ENCODE data around the gene ECSCR.
"Not testable (repeated sequence)": the region's sequence is repeated elsewhere in the genome, so short reads cannot be mapped to it uniquely, and the experiment has no call there.

ECSCR gene

DNA sequence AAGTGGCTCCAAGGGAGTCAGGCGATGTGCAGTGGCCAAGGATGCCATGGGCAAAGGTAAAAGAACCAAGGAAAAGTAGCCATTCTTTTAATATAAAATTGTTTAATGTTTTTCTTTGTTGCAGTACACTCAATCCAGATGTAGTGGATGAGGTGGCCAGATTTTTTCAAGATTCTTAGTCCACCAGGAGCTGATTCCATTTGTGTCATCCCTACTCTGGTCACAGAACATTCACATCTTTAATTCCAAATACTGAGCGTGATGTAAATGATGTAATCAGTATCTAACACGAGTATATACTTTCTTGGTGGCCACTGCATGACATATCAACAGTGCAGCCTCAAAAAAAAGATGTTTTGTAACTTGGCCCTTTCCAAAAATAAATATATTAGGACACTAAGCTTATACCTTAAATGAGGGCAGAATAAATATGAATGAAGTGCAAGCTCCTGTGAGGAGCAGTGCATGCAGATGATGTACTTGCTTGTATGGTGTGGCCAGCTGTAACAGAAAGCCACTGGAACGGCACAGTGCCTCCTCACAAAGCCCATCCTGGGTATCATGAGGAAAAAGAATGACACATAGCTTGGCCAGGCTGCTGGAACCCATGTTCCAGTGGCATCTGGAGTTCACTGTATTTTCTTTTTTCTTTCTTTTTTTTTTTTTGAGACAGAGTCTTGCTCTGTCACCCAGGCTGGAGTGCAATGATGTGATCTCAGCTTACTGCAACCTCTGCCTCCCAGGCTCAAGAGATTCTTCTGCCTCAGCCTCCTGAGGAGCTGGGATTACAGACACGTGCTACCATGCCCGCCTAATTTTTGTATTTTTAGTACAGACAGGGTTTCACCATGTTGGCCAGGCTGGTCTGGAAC lies 52.2 kb downstream of the ECSCR start:
- no peak for DNase-seq

DNA sequence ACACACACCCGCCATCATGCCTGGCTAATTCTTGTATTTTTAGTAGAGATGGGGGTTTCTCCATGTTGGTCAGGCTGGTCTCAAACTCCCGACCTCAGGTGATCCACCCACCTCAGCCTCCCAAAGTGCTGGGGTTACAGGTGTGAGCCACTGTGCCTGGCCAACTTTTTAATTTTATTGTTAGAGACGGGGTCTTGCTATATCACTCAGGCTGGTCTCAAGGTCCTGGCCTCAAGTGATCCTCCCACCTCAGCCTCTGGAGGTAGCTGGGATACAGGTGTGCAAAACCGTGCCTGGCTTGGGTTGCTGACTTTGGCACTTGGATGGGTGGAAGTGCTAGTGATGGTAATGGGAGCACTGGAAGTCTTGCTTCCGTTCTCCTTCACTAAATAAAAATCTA lies 53.4 kb downstream of the ECSCR start:
- DNase-seq = not testable (repeated sequence)

DNA sequence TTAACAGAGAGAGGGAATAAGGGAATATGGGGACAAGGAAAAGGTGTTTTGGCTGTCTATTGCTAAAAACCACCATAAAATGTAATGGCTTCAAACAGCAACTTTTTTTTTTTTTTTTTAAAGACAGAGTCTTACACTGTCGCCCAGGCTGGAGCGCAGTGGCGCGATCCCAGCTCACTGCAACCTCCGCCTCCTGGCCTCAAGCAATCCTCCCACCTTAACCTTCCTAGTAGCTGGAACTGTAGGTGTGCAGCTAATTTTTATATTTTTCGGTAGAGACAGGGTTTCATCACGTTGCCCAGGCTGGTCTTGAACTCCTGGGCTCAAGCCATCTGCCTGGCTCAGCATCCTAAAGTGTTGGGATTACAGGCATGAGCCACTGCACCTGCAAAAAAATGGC lies 54.4 kb downstream of the ECSCR start:
- DNase-seq = no peak

DNA sequence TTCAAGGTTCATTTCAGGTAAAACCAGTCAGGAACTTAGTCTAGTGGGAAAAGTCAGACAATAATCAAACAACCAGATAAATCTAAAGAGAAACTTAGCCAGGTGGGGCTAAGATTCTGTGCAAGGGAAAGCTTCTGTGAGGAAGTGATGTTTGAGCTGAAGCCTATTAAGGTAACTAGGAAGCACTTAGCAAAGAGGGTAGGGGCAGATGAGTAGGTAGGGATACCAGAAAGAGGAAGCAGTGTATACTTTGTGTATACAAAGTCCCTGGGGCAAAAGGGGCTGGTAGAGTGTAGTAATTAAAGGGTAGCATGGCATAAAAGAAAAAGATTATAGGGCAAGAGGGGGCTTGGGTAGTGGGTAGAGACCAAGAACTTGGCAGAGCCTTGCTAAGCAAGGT lies 55.0 kb downstream of the ECSCR start:
- DNase-seq = no peak

DNA sequence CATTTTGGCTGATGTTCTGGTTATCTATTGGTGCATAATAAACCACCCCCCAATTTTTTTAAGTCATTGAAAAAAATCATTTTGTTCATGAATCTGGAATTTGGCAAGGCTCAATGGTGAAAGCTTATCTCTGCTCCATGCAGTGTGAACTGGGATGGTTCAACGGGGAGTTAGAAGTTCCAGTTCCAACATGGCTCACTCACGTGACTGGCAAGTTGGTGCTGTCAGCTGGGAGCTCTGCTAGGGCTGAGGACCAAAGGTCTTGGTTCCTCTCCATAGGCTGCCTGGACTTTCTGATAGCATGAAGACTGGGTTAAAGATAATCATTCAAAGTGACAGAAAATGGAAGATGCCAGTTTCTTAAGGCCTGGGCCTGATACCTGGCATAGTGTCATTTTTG lies 55.6 kb downstream of the ECSCR start:
- no peak for DNase-seq

DNA sequence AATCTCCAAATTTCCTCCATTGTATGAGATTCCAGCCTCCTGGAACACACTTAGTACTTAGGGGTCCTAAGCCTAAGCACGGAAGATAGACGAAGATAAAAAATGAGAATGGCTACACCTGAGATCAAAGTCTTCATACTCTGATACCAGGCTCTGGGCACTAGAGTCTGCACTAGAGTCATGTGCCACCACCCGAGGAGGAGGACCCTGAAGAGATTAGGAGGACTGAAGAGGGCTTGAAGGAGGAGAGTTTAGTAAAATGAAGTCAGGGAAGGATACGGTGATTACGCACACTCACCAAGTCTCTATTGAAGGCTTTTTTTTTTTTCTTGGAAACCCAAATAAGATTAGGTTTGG lies 58.1 kb downstream of the ECSCR start:
- no peak for DNase-seq

DNA sequence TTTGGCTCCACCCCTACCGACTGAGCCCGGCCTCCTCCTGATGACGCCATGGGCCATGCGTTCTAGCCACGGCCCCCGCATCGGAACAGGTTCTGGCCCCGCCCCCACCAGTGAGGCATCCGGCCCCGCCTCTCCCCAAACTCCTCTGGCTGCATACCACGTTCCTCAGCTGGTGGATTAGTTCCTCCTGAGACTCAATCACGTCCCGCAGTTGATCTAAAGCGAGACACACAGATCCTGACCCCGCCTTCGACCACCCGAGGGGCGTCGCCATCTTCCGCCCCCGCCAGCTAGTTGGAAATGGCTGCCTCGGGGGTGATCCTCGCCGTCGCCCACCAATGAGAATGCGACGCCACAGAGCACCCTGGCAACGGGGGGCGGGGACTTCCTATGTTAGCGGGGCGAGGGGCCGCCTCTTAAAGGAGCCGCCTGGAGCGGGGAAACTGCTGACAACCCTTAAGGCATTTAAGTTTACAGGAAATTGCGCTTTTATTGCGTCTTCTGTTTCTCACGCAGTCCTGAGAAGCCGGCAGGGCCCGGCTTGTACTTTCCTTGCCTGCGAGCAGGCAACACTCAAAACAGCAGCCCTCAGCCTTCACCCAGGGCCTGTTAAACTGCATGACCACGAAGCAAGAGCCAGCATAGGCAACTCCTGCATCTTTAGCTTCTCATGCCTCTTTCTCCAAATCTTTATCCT lies 58.6 kb downstream of the ECSCR start, which contains the start of gene SPATA24:
SPATA24 (minus strand) TSS at position 303 of the 697 bp plus-strand sequence; CDS start at position 274, 29 bp downstream.
- peak; percentile 87 for DNase-seq

DNA sequence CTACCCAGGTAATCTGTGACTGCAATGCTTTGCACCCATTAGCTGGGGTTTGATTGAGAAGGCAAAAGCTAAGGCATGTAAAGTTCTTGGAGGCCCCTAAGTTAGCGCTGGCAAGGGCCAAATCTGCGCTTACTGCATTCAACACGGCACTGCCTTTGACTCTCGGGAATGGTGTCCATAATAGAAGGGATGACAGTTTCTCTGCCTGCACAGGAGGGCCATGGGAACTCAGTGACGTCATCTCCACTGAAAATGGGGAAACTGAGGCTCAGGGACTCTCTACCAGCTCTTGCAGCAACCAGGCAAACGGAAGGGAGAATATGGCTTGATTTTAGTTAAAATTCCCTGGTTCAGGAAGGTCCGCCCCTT lies 59.1 kb downstream of the ECSCR start:
- DNase-seq = no peak

DNA sequence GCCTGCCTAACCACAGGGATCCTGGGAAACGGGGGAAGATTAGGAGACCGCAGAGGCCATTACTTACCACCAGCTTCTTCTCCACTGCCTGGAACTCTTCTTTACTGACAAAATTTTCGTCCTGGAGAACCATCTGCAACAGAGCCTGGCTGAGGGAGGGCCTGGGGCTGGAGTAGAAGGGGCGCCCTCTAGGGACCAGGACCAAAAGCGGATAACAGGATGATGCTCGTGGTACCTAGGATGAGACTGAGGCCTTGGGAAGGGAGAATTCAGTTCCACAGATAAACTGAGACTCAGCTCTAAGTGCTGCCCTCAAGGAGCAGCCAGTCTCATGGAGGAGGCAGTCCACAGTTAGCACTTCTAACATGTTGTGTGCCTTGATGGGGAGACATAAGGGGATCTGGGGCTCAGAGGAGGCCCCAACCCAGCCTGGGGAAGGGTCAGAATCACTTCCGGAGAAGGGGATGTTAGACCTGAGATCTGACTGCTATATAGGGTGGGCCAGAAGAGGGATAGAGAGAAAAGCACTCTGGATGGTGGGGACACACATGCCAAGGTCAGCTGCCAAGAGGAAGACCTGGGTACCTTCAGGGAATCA lies 59.9 kb downstream of the ECSCR start:
- no peak for DNase-seq

DNA sequence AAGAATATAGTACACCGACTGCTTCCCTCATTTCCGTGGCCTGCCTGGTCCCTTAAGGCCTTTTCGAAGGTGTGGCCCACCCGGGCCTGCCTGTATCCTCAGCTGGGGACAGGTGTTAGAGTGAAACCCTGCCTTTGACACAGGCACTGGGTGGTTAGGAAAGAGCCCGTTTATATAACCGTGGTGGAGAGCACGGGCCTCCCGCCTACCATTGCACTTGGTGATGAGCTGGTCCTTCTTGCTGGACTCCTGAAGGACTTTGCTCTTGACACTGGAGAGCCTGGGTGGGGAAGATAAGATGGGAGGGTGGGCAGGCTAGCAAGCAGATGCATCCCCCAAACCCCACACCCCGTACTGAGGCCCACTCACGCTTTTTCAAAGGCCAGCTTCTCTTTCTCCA lies 61.0 kb downstream of the ECSCR start:
- no peak for DNase-seq

DNA sequence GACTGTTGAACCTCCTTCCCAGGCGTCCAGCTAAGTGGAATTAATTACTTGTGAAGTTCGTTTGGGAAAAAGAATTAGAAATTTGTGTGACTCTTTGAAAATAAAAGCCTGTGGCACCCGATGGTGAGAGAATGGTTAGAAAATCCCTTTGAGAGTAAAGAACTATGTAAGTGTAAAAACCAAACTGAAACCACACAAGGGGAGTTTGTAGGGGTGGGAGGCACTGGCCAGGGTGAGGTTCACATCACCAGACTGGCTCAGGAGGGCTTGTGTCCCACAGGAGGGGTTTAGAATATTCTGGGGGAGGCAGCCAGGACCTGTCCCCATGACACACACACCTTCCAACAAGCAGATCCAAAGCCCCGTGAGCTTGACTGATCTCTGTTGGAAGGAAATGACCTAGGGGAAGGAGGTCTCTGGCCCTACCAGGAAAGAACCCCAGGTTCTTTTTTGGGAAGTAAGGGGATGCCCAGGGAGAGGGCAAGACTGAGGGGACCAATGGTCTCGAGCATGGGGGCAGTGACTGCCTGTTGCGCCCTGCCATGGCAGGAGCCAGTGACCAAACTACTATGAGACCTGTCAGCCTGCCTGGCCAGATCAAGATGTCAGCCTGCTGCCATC lies 62.9 kb downstream of the ECSCR start:
- no peak for DNase-seq

Measured in NCI-H510A treated with DMSO at 0.1 percent for 48 hours (cell line).